ENCODE results near the gene MAML3.

Gene MAML3

GRCh38 chr4:140123666-140124377, 30.2 kb downstream of the MAML3 start:
- DNase-seq = no peak

- no peak for DNase-seq
Measured at GRCh38 chr4:140122891-140123290, 31.1 kb downstream of the MAML3 start.

- DNase-seq = no peak
Measured at GRCh38 chr4:140121646-140122045, 32.3 kb downstream of the MAML3 start.

GRCh38 chr4:140118931-140119640, 34.9 kb downstream of the MAML3 start:
- DNase-seq = no peak

- DNase-seq = no peak
Measured at GRCh38 chr4:140117947-140118346, 36.0 kb downstream of the MAML3 start.

- DNase-seq = peak in 1 of 2 donors; percentile 75
Measured at GRCh38 chr4:140116442-140117104, 37.4 kb downstream of the MAML3 start.

- DNase-seq = no peak
Measured at GRCh38 chr4:140115140-140115539, 38.8 kb downstream of the MAML3 start.

- no peak for DNase-seq
Measured at GRCh38 chr4:140113653-140114052, 40.3 kb downstream of the MAML3 start.

GRCh38 chr4:140112576-140112975, 41.4 kb downstream of the MAML3 start:
- no peak for DNase-seq

- DNase-seq = no peak
Measured at GRCh38 chr4:140111256-140111655, 42.7 kb downstream of the MAML3 start.

- no peak for DNase-seq
Measured at GRCh38 chr4:140110542-140111215, 43.3 kb downstream of the MAML3 start.

GRCh38 chr4:140109737-140110136, 44.2 kb downstream of the MAML3 start:
- DNase-seq = no peak

- no peak for DNase-seq
Measured at GRCh38 chr4:140109292-140109691, 44.7 kb downstream of the MAML3 start.

- DNase-seq = no peak
Measured at GRCh38 chr4:140108713-140109230, 45.2 kb downstream of the MAML3 start.

GRCh38 chr4:140108243-140108642, 45.7 kb downstream of the MAML3 start:
- DNase-seq = no peak

- no peak for DNase-seq
Measured at GRCh38 chr4:140106289-140106844, 47.6 kb downstream of the MAML3 start.

- DNase-seq = no peak
Measured at GRCh38 chr4:140105436-140105835, 48.5 kb downstream of the MAML3 start.

- peak in 1 of 2 donors; percentile 88 for DNase-seq
Measured at GRCh38 chr4:140103676-140104075, 50.3 kb downstream of the MAML3 start.

GRCh38 chr4:140102421-140102820, 51.6 kb downstream of the MAML3 start:
- no peak for DNase-seq

GRCh38 chr4:140100771-140101170, 53.2 kb downstream of the MAML3 start:
- no peak for DNase-seq

- DNase-seq = peak in 1 of 2 donors; percentile 94
Measured at GRCh38 chr4:140099983-140100382, 54.0 kb downstream of the MAML3 start.

GRCh38 chr4:140098455-140099160, 55.4 kb downstream of the MAML3 start:
- peak in 1 of 2 donors; percentile 79 for DNase-seq
